Esophagus muscularis mucosa (tissue), 3 donors: ENCODE data around the gene AHCYL1.

Source experiments
- CTCF ChIP-seq, 3 experiments: fragments of 200-600 bp in 2 of 3; fragments of 450-650 bp in 1 of 3; sonication (generic) in 2 of 3; IDR thresholded peaks; one replicate each; pipeline ENCODE4 v1.5.1; 2017 to 2019; ENCODE audit warnings: antibody characterized with exemption in 3 of 3, mild to moderate bottlenecking in 2 of 3, moderate library complexity in 1 of 3
- EP300 ChIP-seq: sonication (generic); formaldehyde crosslinking; IDR thresholded peaks from one replicate; pipeline ENCODE4 v1.6.1; 2017; ENCODE audit warnings: antibody characterized with exemption

- TF ChIP-seq CTCF (IDR thresholded peaks at IDR 0.05) (no peak), EP300 (no peak)
Observed at GRCh38 chr1:109990302-109990653, 5.7 kb downstream of the AHCYL1 start.
